Sigmoid colon (tissue), 4 donors: ENCODE results near the gene SART3.

Source experiments
- CTCF ChIP-seq, 4 experiments: fragments of 450-650 bp in 3 of 4; fragments of 200-600 bp in 1 of 4; IDR thresholded peaks; one replicate each; pipeline ENCODE4 v1.5.1; 2016 to 2019; ENCODE audit warnings: antibody characterized with exemption in 4 of 4, mild to moderate bottlenecking in 3 of 4, moderate library complexity in 2 of 4
- POLR2AphosphoS5 ChIP-seq, 4 donors: sonication (generic); formaldehyde crosslinking; IDR thresholded peaks; one replicate each; pipeline ENCODE4 v1.6.1; 2017; ENCODE audit warnings: antibody characterized with exemption in 4 of 4

- TF ChIP-seq POLR2AphosphoS5 (IDR thresholded peaks at IDR 0.05) (no peak), CTCF (IDR thresholded peaks at IDR 0.05) (no peak)
Measured at GRCh38 chr12:108553799-108554198, 7.2 kb downstream of the SART3 start.
